Measurements from ENCODE around the gene COA5.
"Not testable (repeated sequence)": the region's sequence is repeated elsewhere in the genome, so short reads cannot be mapped to it uniquely, and the experiment has no call there.

Gene COA5

GRCh38 chr2:98607104-98607503 is 1.2 kb downstream of the COA5 start:
- DNase-seq (ENCODE audit: low read depth in 4 of 4, low spot score in 1 of 4) = no peak

GRCh38 chr2:98606431-98606830 is 1.9 kb downstream of the COA5 start:
- no peak for DNase-seq (ENCODE audit: low read depth in 4 of 4, low spot score in 1 of 4)

- DNase-seq (ENCODE audit: low read depth in 4 of 4, low spot score in 1 of 4) = no peak
These were observed 3.2 kb downstream of the COA5 start for GRCh38 chr2:98605076-98605475.

- DNase-seq (ENCODE audit: low read depth in 4 of 4, low spot score in 1 of 4) = no peak
These were observed 3.8 kb downstream of the COA5 start for GRCh38 chr2:98604547-98604946.

- DNase-seq (ENCODE audit: low read depth in 4 of 4, low spot score in 1 of 4) = no peak
These were observed 6.7 kb downstream of the COA5 start for GRCh38 chr2:98601532-98602132.

GRCh38 chr2:98598781-98599428 is 9.4 kb downstream of the COA5 start:
- DNase-seq (ENCODE audit: low read depth in 4 of 4, low spot score in 1 of 4) = no peak

- DNase-seq (ENCODE audit: low read depth in 4 of 4, low spot score in 1 of 4) = not testable (repeated sequence)
These were observed 13.6 kb downstream of the COA5 start for GRCh38 chr2:98594665-98595064.

- DNase-seq (ENCODE audit: low read depth in 4 of 4, low spot score in 1 of 4) = no peak
These were observed 15.7 kb downstream of the COA5 start for GRCh38 chr2:98592565-98592964.

GRCh38 chr2:98589489-98589888 is 18.8 kb downstream of the COA5 start:
- DNase-seq (ENCODE audit: low read depth in 4 of 4, low spot score in 1 of 4) = no peak

GRCh38 chr2:98588880-98589431 is 19.4 kb downstream of the COA5 start:
- DNase-seq (ENCODE audit: low read depth in 4 of 4, low spot score in 1 of 4) = no peak

- no peak for DNase-seq (ENCODE audit: low read depth in 4 of 4, low spot score in 1 of 4)
These were observed 21.7 kb downstream of the COA5 start for GRCh38 chr2:98586551-98587140.

GRCh38 chr2:98585386-98585785 is 22.9 kb downstream of the COA5 start:
- DNase-seq (ENCODE audit: low read depth in 4 of 4, low spot score in 1 of 4) = no peak

- DNase-seq (ENCODE audit: low read depth in 4 of 4, low spot score in 1 of 4) = no peak
These were observed 24.3 kb downstream of the COA5 start for GRCh38 chr2:98583816-98584618.

GRCh38 chr2:98583276-98583675 is 25.0 kb downstream of the COA5 start:
- DNase-seq (ENCODE audit: low read depth in 4 of 4, low spot score in 1 of 4) = no peak

- DNase-seq (ENCODE audit: low read depth in 4 of 4, low spot score in 1 of 4) = no peak
These were observed 25.8 kb downstream of the COA5 start for GRCh38 chr2:98582523-98582922.

- DNase-seq (ENCODE audit: low read depth in 4 of 4, low spot score in 1 of 4) = no peak
These were observed 27.5 kb downstream of the COA5 start for GRCh38 chr2:98580656-98581284.

- no peak for DNase-seq (ENCODE audit: low read depth in 4 of 4, low spot score in 1 of 4)
These were observed 28.4 kb downstream of the COA5 start for GRCh38 chr2:98579926-98580325.

- no peak for DNase-seq (ENCODE audit: low read depth in 4 of 4, low spot score in 1 of 4)
These were observed 30.1 kb downstream of the COA5 start for GRCh38 chr2:98578231-98578630.

- no peak for DNase-seq (ENCODE audit: low read depth in 4 of 4, low spot score in 1 of 4)
These were observed 31.0 kb downstream of the COA5 start for GRCh38 chr2:98577313-98577712.

- no peak for DNase-seq (ENCODE audit: low read depth in 4 of 4, low spot score in 1 of 4)
These were observed 31.5 kb downstream of the COA5 start for GRCh38 chr2:98576666-98577312.

- DNase-seq (ENCODE audit: low read depth in 4 of 4, low spot score in 1 of 4) = no peak
These were observed 34.9 kb downstream of the COA5 start for GRCh38 chr2:98573426-98573825.
